ENCODE results near the gene DHRS7C. TPM values are rescaled to one million over a fixed set of nuclear protein-coding genes. Genes with fewer than 3 reads are reported as not detected.
A peak's percentile ranks its signal among the peaks of the same experiment; 100 is the strongest.

The DHRS7C gene
- total RNA-seq, 1 experiment from 2014 or later = not detected

- in situ Hi-C loops (cut with HindIII; ENCODE audit: low pct_unique_long_range_greater_than_20kb, low sequenced_read_pairs) = no loop called here
- DNase-seq (ENCODE audit: low read depth) = no peak
These were observed 18.7 kb downstream of the DHRS7C start for GRCh38 chr17:9772658-9773057.

DNA sequence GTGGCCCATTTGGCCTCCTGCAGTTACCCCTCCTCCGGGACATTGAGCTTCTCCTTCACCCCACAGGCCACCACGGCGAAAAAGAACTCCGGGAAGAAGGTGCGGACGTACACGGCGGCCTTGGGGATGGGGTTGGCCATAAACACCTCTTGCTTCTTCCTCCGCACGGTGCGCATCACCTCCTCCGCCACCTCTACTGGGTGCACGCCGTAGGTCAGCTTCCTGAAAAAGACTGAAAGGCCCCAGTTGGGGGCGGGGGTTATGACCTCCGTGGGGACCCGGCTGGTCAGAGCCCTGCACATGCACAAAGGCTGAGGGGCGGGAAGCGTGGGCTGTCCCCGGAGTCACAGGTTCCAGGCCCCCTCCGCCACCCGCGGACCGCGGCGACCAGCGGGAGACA, 19.9 kb downstream of the DHRS7C start:
- in situ Hi-C loops (cut with HindIII; ENCODE audit: low pct_unique_long_range_greater_than_20kb, low sequenced_read_pairs) = no loop called here
- no peak for DNase-seq (ENCODE audit: low read depth)

DNA sequence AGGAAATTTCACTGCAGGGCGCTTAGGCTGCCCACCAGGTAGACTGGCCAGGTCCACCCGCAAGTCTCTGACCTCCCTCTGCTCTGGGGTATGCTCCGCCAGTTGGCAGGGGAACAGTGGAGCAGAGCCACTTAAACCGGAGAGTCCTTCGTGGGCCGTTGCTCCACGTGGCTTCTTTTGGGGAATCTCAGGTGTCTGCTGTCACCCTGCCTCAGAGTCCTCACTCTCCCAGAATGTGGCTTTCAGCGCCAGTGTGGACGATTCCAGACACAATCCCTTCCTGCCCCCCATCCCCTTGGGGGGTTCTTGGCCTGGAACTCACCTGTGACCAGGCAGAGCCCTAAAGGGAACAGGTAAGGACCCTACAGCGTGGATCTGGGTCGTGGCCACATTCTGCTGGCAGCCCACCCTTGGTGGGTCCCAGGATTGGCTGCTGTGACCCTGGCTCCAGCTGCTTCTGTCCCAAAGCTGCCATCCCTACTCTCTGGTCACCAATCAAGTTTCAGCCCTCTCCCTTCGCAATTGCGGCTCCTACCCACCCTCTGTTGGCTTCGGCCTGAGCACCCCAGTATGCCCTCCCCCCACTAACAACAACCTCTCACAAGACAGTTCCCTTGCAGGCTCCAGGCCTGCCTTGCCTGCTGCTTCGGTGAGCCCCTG, 22.2 kb downstream of the DHRS7C start:
- in situ Hi-C loops (cut with HindIII; ENCODE audit: low pct_unique_long_range_greater_than_20kb, low sequenced_read_pairs) = no loop called here
- DNase-seq (ENCODE audit: low read depth) = no peak

GRCh38 chr17:9768381-9768934, 22.9 kb downstream of the DHRS7C start:
- DNase-seq (ENCODE audit: low read depth) = peak; percentile 8
- in situ Hi-C loops (cut with HindIII; ENCODE audit: low pct_unique_long_range_greater_than_20kb, low sequenced_read_pairs) = no loop called here

DNA sequence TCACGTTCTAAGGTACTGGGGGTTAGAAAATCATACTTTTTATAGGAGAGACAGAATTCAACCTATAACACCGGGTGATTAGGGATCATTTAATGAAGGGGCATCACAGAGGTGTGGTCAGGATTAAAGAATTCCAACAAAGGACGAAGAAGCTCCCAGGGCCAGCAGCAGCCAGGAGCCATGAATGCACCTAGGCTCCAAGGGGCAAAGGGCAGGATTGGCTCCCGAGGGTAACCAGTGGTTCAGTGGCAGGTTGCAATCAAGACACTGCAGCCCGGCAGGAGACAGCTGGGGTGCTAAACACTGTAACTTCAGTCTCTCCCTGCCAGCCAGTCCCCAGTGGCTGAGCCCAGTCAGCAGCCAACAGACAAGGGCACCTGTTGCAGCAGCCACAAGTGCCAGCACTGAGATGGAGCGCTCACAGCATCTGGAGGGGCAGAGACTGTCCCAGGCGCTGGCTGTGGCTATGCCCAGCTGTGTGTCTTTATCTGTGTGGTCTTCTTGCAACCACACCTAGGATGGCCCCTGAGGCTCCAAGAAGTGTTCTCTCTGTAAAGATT, 23.9 kb downstream of the DHRS7C start:
- in situ Hi-C loops (cut with HindIII; ENCODE audit: low pct_unique_long_range_greater_than_20kb, low sequenced_read_pairs) = no loop called here
- DNase-seq (ENCODE audit: low read depth) = no peak

DNA sequence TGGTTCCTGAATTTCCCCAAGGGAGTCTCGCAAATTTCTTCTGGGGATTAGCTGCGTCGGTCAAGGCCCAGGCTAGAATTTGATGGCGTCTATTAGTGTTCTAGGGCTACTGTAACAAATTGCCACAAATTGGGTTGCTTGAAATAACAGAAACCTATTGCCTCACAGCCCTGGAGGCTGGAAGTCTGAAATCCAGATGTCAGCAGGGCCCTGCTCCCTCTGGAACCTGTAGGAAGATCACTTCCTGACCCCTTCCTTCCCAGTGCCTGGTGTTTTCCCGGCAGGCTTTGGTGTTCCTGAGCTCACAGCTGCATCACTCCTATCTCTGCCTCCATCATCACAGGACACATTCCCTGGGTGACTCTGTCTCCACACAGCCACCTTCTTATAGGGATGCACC, 24.4 kb downstream of the DHRS7C start:
- in situ Hi-C loops (cut with HindIII; ENCODE audit: low pct_unique_long_range_greater_than_20kb, low sequenced_read_pairs) = no loop called here
- DNase-seq (ENCODE audit: low read depth) = no peak

GRCh38 chr17:9765322-9765721, 26.1 kb downstream of the DHRS7C start:
- in situ Hi-C loops (cut with HindIII; ENCODE audit: low pct_unique_long_range_greater_than_20kb, low sequenced_read_pairs) = no loop called here
- no peak for DNase-seq (ENCODE audit: low read depth)

- DNase-seq (ENCODE audit: low read depth) = no peak
- in situ Hi-C loops (cut with HindIII; ENCODE audit: low pct_unique_long_range_greater_than_20kb, low sequenced_read_pairs) = no loop called here
These were observed 27.7 kb downstream of the DHRS7C start for GRCh38 chr17:9763643-9764042.

DNA sequence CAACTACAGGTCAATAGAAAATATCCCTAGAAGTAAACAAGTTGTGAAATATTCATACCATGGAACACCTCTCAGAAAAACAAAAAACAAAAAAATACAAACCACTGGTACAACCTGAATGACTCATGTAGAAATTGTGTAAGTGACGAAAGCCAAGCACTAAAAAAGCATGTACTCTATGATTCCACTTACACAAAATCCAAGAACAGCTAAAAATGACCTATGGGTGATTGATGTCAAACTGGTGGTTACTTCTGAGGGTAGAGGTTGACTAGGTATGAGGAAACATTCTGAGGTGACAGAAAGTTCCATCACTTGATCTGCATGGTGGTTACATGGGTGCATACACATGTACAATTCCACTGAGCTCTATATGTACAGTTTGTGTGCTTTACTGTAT, 31.1 kb downstream of the DHRS7C start:
- in situ Hi-C loops (cut with HindIII; ENCODE audit: low pct_unique_long_range_greater_than_20kb, low sequenced_read_pairs) = no loop called here

DNA sequence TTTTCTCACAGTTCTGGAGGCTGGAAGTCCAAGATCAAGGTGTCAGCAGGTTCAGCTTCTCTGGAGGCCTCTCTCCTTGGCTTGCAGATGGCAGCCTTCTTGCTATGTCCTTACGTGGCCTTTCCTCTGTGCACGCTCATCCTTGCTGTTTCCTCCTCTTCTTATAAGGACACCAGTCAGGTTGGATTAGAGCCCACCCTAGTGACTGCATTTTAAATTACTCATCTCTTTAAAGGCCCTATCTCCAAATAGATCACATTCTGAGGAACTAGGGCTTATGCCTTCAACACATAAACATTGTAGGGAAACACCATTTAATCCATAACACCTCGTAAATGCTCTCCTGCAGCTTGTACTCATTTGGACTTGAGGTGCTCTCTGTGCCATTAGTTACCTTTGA, 36.3 kb downstream of the DHRS7C start:
- in situ Hi-C loops (cut with HindIII; ENCODE audit: low pct_unique_long_range_greater_than_20kb, low sequenced_read_pairs) = no loop called here

More for the DNA sequence above, 31.1 kb downstream of the DHRS7C start:
- no peak for DNase-seq (ENCODE audit: low read depth)

DNA sequence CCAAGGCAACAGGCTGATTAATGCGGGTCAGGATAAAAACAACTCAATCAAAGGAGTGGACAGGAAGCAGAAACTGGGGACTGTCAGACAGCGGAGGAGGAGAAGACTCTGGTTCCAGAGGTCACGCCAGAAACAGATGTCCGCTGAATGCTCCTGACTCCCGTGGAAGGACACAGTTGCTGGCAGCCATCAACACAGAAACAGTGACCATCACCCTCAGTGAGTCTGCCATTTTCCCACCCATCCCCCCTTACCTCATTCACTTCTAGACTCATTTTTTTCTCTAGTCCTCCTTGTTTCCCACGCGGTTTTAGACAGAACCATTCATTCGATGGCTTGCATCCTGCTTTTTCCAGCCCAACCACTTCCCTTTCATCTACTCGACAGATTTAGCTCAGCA, 40.9 kb downstream of the DHRS7C start:
- DNase-seq (ENCODE audit: low read depth) = no peak
- in situ Hi-C loops (cut with HindIII; ENCODE audit: low pct_unique_long_range_greater_than_20kb, low sequenced_read_pairs) = no loop called here

More for the DNA sequence above, 36.3 kb downstream of the DHRS7C start:
- no peak for DNase-seq (ENCODE audit: low read depth)

DNA sequence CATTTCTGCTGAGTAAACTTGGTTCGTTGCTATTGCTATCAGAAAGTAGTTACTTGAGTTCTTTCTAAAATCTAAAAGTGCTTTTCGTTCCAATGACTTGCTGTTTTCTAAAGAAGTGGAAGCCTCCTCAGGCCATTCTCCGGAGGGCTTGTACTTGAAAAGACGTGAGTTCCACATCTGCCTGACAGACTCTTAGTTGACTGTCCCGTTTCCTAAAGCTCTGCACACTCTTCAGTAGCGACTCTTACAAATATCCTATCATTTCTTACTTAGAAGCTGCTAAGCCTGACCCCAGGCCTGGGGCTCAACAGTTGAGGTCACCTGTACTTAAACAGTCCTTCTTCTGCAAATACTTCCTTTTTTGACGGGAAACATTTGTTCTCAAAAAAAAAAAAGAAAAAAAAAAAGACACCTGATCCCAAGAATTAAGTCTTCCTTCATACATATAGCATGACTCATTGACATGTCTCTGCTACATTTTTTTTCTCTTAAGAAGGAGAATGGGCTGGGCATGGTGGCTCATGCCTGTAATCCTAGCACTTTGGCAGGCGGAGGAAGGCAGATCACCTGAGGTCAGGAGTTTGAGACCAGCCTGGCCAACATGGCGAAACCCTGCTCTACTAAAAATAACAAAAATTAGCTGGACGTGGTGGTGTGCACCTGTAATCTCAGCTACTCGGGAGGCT, 61.5 kb downstream of the DHRS7C start:
- peak; percentile 51 for DNase-seq (ENCODE audit: low read depth)

GRCh38 chr17:9729034-9729650, 62.2 kb downstream of the DHRS7C start:
- in situ Hi-C loops (cut with HindIII; ENCODE audit: low pct_unique_long_range_greater_than_20kb, low sequenced_read_pairs) = no loop called here
- peak; percentile 31 for DNase-seq (ENCODE audit: low read depth)

More for the DNA sequence above, 61.5 kb downstream of the DHRS7C start:
- in situ Hi-C loops (cut with HindIII; ENCODE audit: low pct_unique_long_range_greater_than_20kb, low sequenced_read_pairs) = no loop called here

DNA sequence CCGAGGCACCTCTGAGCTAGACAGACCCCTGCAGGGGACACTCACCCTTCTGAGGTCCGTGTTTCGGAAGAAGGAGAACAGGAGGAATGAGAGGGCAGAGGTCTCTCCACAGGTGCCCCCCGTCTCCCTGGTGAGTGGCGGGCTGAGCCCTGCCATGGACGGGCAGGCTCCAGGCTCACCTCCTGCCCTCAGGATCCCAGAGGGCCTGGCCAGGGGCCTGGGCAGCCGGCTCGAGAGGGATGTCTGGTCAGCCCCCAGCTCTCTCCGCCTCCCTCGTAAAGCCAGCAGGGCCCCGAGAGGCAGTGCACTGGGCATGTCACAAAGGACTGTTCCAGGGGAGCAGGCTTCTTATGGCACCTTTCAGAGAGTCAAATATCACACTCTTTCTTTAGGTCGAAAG, 62.8 kb downstream of the DHRS7C start:
- in situ Hi-C loops (cut with HindIII; ENCODE audit: low pct_unique_long_range_greater_than_20kb, low sequenced_read_pairs) = no loop called here
- no peak for DNase-seq (ENCODE audit: low read depth)

DNA sequence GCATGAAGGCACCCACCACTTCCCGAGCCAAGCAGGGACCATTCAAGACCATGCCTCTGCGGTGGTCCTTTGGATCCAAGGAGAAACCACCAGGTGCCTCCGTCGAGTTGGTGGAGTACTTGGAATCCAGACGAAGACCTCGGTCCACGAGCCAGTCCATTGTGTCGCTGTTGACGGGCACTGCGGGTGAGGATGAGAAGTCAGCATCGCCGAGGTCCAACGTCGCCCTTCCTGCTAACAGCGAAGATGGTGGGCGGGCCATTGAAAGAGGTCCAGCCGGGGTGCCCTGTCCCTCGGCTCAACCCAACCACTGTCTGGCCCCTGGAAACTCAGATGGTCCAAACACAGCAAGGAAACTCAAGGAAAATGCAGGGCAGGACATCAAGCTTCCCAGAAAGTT, 63.4 kb downstream of the DHRS7C start:
- in situ Hi-C loops (cut with HindIII; ENCODE audit: low pct_unique_long_range_greater_than_20kb, low sequenced_read_pairs) = no loop called here

GRCh38 chr17:9726291-9726690, 65.1 kb downstream of the DHRS7C start:
- in situ Hi-C loops (cut with HindIII; ENCODE audit: low pct_unique_long_range_greater_than_20kb, low sequenced_read_pairs) = no loop called here
- no peak for DNase-seq (ENCODE audit: low read depth)

More for the DNA sequence above, 63.4 kb downstream of the DHRS7C start:
- no peak for DNase-seq (ENCODE audit: low read depth)

DNA sequence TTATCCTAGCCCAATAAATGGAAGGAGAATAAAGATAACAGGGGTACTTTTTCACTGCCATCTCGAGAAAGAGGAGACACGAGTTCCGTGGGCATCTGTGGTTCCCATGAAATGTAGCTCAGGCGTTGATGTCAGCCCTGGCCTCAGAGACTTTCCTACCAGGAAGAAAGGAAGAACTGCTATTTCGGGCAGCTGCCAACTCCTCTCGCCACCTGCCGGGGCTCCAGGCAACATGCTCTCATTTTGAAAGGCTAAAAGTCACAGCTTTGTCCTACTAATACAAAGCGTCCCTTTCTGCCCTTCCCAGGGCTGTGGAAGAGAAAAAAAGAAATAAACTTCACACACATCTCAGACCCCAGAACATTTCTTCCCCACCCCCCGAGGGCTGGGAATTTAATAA, 65.8 kb downstream of the DHRS7C start:
- in situ Hi-C loops (cut with HindIII; ENCODE audit: low pct_unique_long_range_greater_than_20kb, low sequenced_read_pairs) = no loop called here

More for the DNA sequence above, 65.8 kb downstream of the DHRS7C start:
- DNase-seq (ENCODE audit: low read depth) = no peak
